Activated CD4-positive, alpha-beta T cell treated with anti-CD3 and anti-CD28 coated beads for 48 hours (primary cell): ENCODE results near the gene SLC26A5.
A peak's percentile ranks its signal among the peaks of the same experiment; 100 is the strongest.

Experiments
- DNase-seq: peaks from one replicate; pipeline ENCODE4 v3.0.0-alpha.2; 2020

SLC26A5 gene

DNA sequence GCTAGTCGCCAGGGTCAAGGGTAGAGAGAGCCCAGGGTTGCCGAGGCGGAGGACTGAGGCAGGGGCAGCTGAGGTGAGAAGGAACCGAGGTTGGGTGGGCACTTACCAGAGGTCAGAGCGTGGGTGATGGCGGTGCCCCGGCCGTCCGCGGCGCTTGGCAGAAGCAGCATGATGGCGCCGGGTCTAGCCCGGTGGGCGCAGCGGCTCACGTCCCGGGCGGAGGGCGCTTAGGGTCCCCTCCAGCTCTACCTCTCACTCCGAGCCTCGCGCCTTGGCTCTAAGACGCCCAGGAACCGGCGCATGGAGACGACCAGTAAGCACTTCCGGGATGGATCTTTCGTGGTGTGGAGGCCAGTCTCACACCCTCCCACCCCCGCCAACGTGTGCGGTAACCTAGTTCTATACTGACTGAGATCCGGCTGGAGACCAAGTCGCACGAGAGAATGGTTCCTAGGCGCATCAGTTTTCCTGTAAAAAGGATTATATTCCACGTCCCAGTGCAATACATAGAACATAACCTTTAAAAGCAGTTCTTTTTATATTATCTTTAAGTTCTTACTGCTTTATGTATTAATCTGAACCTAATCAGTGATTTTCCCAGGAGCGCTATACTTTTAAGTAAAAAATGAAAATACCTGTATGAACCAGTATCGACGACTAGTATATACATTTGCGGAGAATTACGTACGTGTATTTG is 101.4 kb downstream of the SLC26A5 start, which contains the start of gene DNAJC2:
DNAJC2 (minus strand) TSS at position 315 of the 697 bp plus-strand sequence; CDS start at position 170, 145 bp downstream.
- peak; percentile 91 for DNase-seq

DNA sequence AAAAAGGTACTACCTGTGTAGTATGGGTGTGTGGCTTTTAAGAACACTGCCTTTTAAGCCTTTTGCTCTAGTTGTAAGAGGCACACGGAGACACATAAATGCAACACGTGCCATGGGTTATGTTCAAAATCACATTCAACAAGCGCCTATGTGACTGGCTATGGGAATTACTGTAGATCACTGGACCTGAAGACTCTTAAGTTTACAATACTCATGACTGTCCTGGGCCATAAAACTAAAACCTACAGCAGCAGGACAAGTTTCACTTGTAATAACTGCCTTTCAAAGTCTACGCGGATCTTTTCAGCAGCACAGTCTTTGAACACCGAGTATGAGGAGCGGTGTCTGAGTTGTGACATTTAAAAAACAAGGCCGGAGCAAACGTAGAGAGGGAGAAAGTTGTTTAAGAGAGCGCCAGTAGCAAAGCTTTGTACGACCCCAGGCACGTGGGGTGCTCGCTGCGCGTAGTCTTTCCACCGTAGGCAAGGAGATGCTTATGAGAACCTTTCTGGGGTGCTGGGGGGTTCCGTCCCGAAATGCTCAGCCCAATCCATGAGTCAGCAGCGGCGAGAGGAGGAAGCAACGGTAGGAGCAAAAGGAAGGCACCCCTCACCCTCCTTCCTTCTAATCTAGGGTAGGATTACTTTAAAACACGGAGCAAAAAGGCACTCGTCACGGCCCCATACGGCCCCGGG is 102.1 kb downstream of the SLC26A5 start:
- peak; percentile 53 for DNase-seq

GRCh38 chr7:103343332-103343731 is 102.7 kb downstream of the SLC26A5 start:
- DNase-seq, result no peak

GRCh38 chr7:103341466-103341865 is 104.5 kb downstream of the SLC26A5 start:
- no peak for DNase-seq

DNA sequence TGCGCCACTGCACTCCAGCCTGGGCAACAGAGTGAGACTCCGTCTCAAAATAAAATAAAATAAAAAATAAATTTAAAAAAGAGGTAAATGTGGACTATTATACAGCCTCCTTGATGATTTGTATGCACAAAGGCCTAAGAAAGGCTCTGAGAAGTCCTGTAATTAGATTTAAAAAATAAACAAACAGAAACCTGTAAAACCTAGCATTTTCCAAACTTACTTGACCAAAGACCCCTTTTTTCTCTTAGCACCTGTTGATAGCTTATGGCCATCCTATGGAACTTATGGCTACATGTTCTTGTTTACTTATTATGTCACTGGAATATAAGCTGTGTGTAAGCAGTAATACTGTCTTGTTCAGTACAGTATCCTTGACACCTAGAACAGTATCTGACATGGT is 107.1 kb downstream of the SLC26A5 start:
- no peak for DNase-seq

DNA sequence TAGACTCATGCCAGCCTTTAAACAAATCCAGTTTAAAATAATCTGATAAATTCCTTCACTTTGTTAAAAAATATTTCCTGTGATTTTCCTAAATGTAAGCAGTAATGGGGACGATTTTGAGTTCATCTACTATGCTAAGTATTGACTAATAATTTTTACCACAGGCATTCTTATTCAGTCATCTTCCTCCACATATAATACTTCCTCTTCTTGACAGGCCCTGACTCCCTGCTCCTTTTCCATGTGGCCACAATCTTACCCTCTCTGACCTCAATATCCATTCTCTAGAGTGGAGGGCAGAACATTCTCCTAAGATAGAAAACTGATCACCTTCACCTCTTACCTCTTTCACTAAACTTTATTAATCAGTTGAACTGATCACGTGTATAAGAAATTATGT is 109.2 kb downstream of the SLC26A5 start:
- no peak for DNase-seq

GRCh38 chr7:103325744-103326143 is 120.3 kb downstream of the SLC26A5 start:
- no peak for DNase-seq
